ENCODE data around the gene KIR3DL3.
"Not testable (repeated sequence)": the region's sequence is repeated elsewhere in the genome, so short reads cannot be mapped to it uniquely, and the experiment has no call there.

The KIR3DL3 gene

DNA sequence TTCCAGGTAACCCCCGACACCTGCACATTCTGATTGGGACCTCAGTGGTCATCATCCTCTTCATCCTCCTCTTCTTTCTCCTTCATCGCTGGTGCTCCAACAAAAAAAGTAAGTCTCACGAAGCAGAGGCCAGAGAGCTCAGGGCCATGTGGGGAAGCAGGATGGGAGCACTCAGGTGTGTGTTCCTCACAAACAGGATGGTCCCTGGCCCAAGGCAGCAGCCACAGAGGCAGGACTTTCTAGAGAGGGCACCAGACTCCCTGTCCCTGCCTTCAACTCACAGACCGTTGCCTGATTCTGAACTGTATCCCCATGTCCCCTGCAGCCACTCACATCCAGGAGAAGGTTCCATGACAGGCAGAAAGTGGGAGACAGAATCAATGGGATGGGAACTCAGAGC, 58.7 kb downstream of the KIR3DL3 start:
- not testable (repeated sequence) for H3K27ac ChIP-seq

Measured in 22Rv1 (cell line).